Activated CD4-positive, CD25-positive, alpha-beta regulatory T cell treated with anti-CD3 and anti-CD28 coated beads, Interleukin-2, amount 50 U/mL, for 72 hours (primary cell): ENCODE measurements around the gene NIPA2.

Experiments
- DNase-seq: peaks from one replicate; pipeline ENCODE4 v3.0.0; 2021

The NIPA2 gene

DNA sequence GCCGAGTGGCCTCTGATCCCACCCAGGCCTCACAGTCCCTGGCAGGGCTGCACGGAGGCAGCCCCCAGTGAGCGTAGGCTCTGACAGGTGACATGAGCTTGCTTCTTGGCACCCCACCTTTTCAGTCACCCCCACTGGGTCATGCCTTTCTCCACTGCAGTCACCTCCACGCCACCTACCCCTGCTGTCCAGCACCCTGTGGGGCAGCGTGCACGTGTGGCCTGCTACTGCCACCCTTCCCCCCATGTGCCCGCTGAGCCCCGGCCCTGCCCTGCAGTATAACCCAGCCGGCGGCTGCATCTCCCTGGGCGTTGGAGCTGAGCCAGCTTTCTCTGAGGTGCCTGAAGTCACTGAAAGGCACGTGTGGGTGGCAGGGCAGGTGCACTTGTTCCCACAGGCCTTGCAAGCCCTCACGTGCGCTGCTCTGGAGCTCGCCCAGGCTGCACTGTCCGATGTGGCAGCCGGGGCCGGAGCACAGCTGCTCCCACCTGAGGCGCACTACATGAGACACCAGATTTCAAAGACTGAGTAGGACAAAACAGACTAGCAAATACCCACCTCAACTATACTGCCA is 65.6 kb downstream of the NIPA2 start:
- DNase-seq, result no peak

DNA sequence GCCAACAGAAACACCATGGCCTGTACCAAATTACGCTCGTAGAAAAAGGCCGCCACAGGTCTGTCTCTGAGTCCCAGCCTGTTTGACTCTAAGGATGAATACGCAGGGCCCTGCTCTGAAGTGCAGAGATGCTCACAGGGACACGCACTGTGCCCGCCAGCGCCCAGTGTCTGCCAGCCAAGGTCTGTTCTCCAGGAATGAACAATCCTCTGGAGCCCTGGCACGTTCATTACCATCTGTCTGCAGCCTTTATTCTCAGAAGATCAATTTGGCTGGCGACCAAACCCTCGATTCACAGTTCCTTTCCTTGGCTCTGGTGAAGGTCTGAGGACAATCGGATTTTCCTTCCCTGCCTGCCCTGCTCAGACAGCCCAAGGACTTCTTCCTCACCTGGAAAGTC is 66.3 kb downstream of the NIPA2 start:
- DNase-seq, result no peak

DNA sequence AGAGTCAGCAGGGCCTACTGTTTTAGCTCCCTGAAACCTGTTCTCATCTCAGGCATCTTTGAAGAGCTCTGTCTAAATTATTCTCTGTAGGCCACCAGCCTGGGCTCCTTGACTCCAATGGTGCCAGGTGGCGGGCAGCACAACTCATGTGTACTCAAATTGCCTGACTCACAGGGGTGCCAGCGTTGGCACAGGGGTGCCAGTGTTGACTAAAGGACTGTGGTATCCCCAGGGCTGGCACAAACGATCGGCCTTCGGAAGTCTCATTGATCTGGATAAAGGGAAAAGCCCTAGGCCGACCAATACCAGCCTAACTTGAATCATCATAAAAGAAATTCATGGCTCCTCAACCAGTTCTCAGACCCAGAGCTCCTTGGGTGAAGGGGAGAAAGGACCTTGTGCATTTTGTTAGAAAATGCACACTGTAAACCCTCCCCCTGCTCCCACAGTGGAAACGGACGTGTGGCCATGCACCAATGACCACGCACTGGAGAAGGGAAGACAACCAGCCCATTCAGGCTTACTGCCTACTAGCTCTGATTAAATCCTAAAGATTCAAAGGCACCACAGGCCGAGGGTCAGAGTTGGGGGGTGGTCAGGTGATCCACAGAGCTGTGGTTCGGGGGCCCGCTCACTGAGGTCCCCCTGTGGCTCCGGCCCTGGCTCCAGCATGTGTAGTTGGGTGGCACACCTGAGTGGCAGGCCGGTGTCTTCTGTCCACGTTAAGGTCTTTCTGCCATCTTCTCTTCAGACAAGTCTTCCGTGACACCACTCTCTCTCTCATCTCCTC is 68.9 kb downstream of the NIPA2 start:
- no peak for DNase-seq

DNA sequence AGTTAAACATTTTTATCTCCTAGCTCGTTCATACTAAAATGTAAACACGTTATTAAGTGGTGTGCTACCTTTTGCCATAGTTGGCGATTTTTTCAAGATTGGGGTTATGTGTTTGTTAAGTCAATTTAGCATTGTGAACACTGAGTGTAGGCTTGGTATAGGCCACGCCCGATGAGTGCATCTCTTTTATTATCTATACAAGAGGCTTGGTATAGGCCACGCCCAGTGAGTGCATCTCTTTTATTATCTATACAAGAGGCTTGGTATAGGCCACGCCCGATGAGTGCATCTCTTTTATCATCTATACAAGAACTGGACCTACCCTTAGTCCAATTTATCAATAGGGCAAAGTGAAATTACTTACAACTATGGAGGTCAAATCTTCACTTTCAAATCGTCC is 70.4 kb downstream of the NIPA2 start:
- DNase-seq, result no peak

DNA sequence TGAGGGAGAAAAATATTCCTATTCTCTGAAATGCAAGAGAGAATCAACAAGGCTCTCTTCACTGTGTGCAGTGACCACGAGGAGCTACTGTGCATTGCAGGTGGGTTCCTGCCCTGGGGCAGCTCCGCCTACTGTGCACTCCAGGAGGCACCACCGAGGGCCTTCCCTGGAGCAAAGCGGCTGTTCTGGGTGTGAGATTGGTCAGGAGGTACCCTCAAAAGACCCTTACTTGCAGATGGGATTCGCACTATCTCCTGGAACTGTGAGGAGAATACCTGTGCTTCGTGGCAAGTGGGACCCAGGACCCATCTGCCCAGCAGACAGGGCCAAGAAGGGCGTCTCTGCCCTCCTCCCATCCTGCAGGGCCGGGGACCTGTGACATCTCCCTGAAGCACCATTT is 72.8 kb downstream of the NIPA2 start:
- DNase-seq, result no peak

DNA sequence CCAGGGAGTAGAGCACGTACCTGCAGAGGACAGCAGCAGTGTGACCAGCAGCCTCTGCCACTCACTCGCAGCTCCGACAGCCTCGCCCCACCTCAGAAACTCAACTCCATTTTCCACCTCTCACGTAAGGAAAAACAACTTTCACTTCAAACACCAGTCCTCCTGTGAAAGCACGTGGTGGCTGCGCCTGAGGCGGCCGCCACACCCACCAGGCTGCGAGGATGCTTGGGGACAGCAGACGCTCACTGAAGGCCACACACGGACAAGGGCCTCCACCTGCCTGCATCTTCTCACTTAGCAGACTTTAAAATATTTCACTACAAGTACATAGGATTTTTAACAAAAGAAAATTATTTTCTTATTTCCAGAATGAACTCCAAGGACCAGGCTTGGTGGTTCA is 73.8 kb downstream of the NIPA2 start:
- no peak for DNase-seq

DNA sequence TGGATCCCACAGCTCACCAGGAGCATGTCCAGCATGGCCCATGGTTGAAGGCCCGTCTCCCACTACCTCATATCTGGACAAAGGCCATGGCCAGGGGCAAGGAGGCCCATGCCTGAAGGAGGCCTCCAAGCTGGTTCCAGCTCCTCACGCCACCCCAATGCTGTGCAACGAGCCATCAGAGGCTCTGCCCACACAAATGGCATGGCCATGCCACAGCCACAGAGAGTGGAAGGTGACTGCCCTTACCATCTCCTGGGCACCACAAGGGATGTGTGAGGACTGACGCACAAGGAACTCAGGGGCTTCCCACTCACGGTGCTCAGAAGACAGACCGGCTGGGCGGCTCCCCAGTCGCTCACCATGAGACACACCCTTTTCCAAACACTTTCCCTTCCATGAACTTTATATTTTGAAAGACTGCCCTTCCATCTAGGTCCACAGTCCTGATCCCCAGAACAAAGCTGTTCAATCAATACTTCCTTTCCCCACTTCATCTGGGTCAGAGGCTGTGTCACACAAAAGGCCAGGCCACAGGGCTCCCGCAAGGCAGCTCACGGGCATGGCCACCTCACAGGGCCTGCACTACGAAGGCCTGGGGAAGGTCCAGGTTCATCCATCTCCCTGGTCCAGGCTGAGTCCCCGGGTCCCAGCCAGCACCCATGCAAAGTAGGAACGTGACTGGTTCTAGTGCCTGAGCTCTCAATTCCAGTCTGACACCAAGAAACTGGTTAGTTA is 75.3 kb downstream of the NIPA2 start:
- no peak for DNase-seq

DNA sequence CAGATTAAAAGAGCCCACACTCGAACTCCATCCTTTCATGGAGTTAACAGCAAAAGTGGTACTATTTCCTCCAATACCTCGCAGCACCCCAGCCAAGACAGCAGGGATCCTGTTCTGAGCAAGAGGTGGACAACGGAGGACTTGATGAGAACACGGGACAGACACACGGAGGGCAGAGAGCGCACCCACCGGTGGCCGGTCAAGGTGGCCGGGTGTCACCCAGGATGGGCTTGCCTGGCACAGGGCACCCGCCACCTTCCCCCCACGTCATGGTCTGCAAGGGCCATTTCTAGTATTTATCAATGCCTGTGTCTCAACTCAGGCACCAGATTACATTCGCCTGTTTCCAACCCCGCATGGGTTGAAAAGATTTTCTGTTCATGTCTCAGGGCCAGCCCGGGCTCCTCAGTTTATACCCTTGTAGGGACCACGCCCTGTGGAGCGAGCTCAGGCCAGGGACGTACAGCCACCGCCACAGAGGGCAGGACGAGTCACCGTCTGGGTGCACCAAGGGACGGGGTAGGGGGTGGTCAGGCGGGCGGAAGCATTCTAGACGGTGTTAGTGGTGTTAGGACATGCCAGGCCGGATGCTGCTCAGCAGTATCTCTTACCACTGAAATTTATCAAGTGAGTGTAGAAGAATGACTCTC is 77.5 kb downstream of the NIPA2 start:
- DNase-seq, result no peak

DNA sequence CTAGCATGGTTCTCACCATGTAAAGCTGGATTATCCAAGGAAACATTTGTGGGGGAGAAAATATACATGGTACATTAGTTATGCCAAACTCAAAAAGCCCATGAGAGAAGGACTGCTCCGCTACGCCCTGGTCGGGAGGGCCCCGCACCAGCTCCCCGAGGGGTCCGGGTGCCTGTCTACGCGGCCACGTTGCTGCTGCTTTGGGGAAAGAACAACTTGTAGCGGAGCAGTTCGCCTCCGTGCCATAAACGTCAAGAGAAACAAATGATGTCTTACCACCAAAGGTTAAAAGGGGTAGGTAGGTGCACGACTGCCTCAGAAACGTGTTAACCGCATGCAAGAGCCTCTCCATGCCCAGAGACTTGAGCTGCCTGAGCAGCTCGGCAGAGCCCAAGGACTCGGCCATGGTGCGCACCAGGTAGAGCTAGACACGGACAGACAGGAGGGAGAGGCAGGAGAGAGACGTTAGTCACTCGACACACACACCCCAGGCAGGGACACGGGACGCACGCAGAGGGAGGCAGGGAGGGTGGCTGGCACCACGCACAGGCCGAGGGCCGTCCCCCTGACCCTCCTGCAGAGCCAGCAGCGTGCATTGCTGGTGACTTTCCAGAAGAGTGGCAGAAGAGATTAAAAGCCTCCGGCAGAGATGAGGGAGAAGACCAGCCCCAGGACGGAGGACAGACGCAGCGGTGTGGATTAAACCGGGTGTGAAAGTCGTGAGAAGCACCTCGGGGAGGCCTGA is 78.3 kb downstream of the NIPA2 start:
- no peak for DNase-seq

DNA sequence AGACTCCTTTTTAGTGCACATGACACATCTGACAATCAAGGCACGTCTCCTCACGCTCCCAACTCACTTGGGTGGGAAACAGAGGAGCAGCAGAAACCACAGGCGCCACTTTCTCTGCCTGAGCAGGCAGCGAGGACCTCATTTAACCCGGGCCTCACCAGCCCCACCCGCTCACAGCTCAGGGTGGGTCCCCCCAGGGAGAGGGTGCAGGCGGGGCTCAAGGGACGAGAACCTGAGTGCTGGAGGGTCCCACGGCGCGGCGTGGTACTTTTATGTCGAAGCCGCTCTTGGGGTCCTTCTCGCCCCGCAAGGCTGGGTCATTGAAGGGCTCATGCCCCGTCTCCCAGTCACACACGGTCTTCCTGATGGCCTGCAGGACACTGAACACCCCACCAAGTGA is 79.1 kb downstream of the NIPA2 start:
- DNase-seq, result no peak
